GM23338 (cell line): ENCODE results near the gene LLGL1. TPM values are rescaled to one million over a fixed set of nuclear protein-coding genes. Genes with fewer than 3 reads are reported as not detected.

Experiments
- ATAC-seq: fragments of 200-7000 bp; cut with Tn5 transposase; 3 replicates; pipeline ENCODE4 v1.9.1; 2020
- DNase-seq: peaks from one replicate; pipeline ENCODE4 v3.0.0-alpha.2; 2015; ENCODE audit warnings: low spot score
- H2AFZ ChIP-seq: fragments of 200-600 bp; sonication (generic); 2 replicates; pipeline ENCODE4 v1.8.0; 2016; ENCODE audit warnings: antibody characterized with exemption, mild to moderate bottlenecking, moderate library complexity
- H3F3A ChIP-seq: fragments of 200-600 bp; sonication (generic); replicated peaks from 2 replicates; pipeline ENCODE4 v1.8.0; 2017; ENCODE audit warnings: antibody characterized with exemption, mixed run types, low read depth
- H3K27ac ChIP-seq: fragments of 200-600 bp; sonication (generic); 2 replicates; pipeline ENCODE4 v1.6.1; 2016; ENCODE audit warnings: low read depth
- H3K27me3 ChIP-seq: fragments of 200-600 bp; sonication (generic); 2 replicates; pipeline ENCODE4 v1.8.0; 2016; ENCODE audit warnings: mild to moderate bottlenecking, mixed run types, moderate library complexity; ENCODE audit not compliant: insufficient read depth
- H3K36me3 ChIP-seq: fragments of 200-600 bp; sonication (generic); 2 replicates; pipeline ENCODE4 v1.8.0; 2016; ENCODE audit warnings: mild to moderate bottlenecking; ENCODE audit not compliant: insufficient read depth
- H3K4me1 ChIP-seq: fragments of 200-600 bp; sonication (generic); 2 replicates; pipeline ENCODE4 v1.8.0; 2016; ENCODE audit warnings: mild to moderate bottlenecking, moderate library complexity; ENCODE audit not compliant: insufficient read depth
- H3K4me2 ChIP-seq: fragments of 200-600 bp; sonication (generic); 2 replicates; pipeline ENCODE4 v1.7.1; 2017; ENCODE audit warnings: mixed run types
- H3K4me3 ChIP-seq: fragments of 200-600 bp; sonication (generic); 2 replicates; pipeline ENCODE4 v1.6.1; 2016; ENCODE audit warnings: mixed run types
- H3K79me2 ChIP-seq: fragments of 200-600 bp; sonication (generic); replicated peaks from 2 replicates; pipeline ENCODE4 v1.8.0; 2017; ENCODE audit warnings: mild to moderate bottlenecking; ENCODE audit not compliant: insufficient read depth
- H3K9me2 ChIP-seq: fragments of 200-600 bp; sonication (generic); 2 replicates; pipeline ENCODE4 v1.8.0; 2017; ENCODE audit not compliant: insufficient read depth
- H4K20me1 ChIP-seq: fragments of 200-600 bp; sonication (generic); replicated peaks from 2 replicates; pipeline ENCODE4 v1.8.0; 2017; ENCODE audit warnings: mild to moderate bottlenecking; ENCODE audit not compliant: insufficient read depth
- H3K27ac Mint-ChIP-seq: 2 replicates; pipeline ENCODE4 v1.8.0; 2020; ENCODE audit warnings: inconsistent platforms, mild to moderate bottlenecking, moderate library complexity, mixed read lengths
- H3K27me3 Mint-ChIP-seq: 3 replicates; pipeline ENCODE4 v1.8.0; 2022; ENCODE audit warnings: low read depth, mild to moderate bottlenecking, moderate library complexity, mixed read lengths, inconsistent platforms; ENCODE audit not compliant: insufficient read depth, poor library complexity
- H3K36me3 Mint-ChIP-seq: 3 replicates; pipeline ENCODE4 v1.8.0; 2021; ENCODE audit warnings: low read depth, mild to moderate bottlenecking, inconsistent platforms, moderate library complexity, mixed read lengths
- H3K4me1 Mint-ChIP-seq: 3 replicates; pipeline ENCODE4 v1.8.0; 2020; ENCODE audit warnings: mild to moderate bottlenecking, inconsistent platforms, mixed read lengths
- H3K4me3 Mint-ChIP-seq: 3 replicates; pipeline ENCODE4 v1.8.0; 2021; ENCODE audit warnings: moderate library complexity, mild to moderate bottlenecking, inconsistent platforms, mixed read lengths
- H3K9me3 Mint-ChIP-seq: 3 replicates; pipeline ENCODE4 v1.8.0; 2020; ENCODE audit warnings: moderate library complexity, mild to moderate bottlenecking, inconsistent platforms, mixed read lengths
- CREB1 ChIP-seq: fragments of 250-450 bp; sonication (Bioruptor Pico); IDR thresholded peaks from 2 replicates; pipeline ENCODE4 v1.5.0; 2020; ENCODE audit warnings: low read depth, mild to moderate bottlenecking, moderate library complexity
- CTCF ChIP-seq, 2 experiments: fragments of 200-600 bp in 1 of 2; sonication (generic) in 1 of 2; conservative IDR thresholded peaks; 2 replicates each; pipeline versions ENCODE4 v1.5.1 to v1.6.1; 2016 to 2017; ENCODE audit warnings: antibody characterized with exemption in 2 of 2, low read depth in 2 of 2, mild to moderate bottlenecking in 2 of 2, moderate library complexity in 1 of 2
- EZH2 ChIP-seq: fragments of 200-600 bp; sonication (generic); IDR thresholded peaks from one replicate; pipeline ENCODE4 v1.8.0; 2017; ENCODE audit warnings: antibody characterized with exemption, mild to moderate bottlenecking, low read depth; ENCODE audit not compliant: unreplicated experiment
- NANOG ChIP-seq: IDR thresholded peaks from 2 replicates; pipeline ENCODE4 v1.6.1; 2016; ENCODE audit warnings: antibody characterized with exemption, borderline replicate concordance
- POLR2AphosphoS5 ChIP-seq: IDR thresholded peaks from 2 replicates; pipeline ENCODE4 v1.6.1; 2016; ENCODE audit warnings: antibody characterized with exemption, low read depth
- ZNF114 ChIP-seq: fragments of 250-450 bp; sonication (Bioruptor Pico); IDR thresholded peaks from 2 replicates; pipeline ENCODE4 v1.5.0; 2020; ENCODE audit warnings: mild to moderate bottlenecking, moderate library complexity
- ZNF331 ChIP-seq: fragments of 250-450 bp; sonication (Bioruptor Pico); IDR thresholded peaks from 2 replicates; pipeline ENCODE4 v1.5.0; 2020; ENCODE audit warnings: low read depth, mild to moderate bottlenecking, moderate library complexity
- polyA plus RNA-seq: library from polyadenylated mRNA; unstranded; fragments of >200 nt; fragmentation: Nextera tagmentation; extraction: Ambion mirVana; gene quantifications from 2 replicates; pipeline ENCODE4 v1.2.1, GENCODE V29; 2016
- total RNA-seq: library from RNA; depleted of rRNA; stranded (reverse); fragments of >200 nt; shearing (Covaris generic); gene quantifications from 2 replicates; pipeline ENCODE4 v1.2.3, GENCODE V29; 2014
- TF ChIP-seq, protein P1 (sequence below): fragments of 250-450 bp; sonication (Bioruptor Pico); IDR thresholded peaks from 2 replicates; pipeline ENCODE4 v1.5.0; 2020; ENCODE audit warnings: mild to moderate bottlenecking, moderate library complexity

LLGL1 gene
- total and polyA plus RNA-seq, 2 experiments from 2014 or later: 5.9 to 129 TPM

- TF ChIP-seq CREB1 (CRISPR knock-in tag) (no peak), ZNF114 (no peak), NANOG (no peak)
- TF ChIP-seq, protein P1, sequence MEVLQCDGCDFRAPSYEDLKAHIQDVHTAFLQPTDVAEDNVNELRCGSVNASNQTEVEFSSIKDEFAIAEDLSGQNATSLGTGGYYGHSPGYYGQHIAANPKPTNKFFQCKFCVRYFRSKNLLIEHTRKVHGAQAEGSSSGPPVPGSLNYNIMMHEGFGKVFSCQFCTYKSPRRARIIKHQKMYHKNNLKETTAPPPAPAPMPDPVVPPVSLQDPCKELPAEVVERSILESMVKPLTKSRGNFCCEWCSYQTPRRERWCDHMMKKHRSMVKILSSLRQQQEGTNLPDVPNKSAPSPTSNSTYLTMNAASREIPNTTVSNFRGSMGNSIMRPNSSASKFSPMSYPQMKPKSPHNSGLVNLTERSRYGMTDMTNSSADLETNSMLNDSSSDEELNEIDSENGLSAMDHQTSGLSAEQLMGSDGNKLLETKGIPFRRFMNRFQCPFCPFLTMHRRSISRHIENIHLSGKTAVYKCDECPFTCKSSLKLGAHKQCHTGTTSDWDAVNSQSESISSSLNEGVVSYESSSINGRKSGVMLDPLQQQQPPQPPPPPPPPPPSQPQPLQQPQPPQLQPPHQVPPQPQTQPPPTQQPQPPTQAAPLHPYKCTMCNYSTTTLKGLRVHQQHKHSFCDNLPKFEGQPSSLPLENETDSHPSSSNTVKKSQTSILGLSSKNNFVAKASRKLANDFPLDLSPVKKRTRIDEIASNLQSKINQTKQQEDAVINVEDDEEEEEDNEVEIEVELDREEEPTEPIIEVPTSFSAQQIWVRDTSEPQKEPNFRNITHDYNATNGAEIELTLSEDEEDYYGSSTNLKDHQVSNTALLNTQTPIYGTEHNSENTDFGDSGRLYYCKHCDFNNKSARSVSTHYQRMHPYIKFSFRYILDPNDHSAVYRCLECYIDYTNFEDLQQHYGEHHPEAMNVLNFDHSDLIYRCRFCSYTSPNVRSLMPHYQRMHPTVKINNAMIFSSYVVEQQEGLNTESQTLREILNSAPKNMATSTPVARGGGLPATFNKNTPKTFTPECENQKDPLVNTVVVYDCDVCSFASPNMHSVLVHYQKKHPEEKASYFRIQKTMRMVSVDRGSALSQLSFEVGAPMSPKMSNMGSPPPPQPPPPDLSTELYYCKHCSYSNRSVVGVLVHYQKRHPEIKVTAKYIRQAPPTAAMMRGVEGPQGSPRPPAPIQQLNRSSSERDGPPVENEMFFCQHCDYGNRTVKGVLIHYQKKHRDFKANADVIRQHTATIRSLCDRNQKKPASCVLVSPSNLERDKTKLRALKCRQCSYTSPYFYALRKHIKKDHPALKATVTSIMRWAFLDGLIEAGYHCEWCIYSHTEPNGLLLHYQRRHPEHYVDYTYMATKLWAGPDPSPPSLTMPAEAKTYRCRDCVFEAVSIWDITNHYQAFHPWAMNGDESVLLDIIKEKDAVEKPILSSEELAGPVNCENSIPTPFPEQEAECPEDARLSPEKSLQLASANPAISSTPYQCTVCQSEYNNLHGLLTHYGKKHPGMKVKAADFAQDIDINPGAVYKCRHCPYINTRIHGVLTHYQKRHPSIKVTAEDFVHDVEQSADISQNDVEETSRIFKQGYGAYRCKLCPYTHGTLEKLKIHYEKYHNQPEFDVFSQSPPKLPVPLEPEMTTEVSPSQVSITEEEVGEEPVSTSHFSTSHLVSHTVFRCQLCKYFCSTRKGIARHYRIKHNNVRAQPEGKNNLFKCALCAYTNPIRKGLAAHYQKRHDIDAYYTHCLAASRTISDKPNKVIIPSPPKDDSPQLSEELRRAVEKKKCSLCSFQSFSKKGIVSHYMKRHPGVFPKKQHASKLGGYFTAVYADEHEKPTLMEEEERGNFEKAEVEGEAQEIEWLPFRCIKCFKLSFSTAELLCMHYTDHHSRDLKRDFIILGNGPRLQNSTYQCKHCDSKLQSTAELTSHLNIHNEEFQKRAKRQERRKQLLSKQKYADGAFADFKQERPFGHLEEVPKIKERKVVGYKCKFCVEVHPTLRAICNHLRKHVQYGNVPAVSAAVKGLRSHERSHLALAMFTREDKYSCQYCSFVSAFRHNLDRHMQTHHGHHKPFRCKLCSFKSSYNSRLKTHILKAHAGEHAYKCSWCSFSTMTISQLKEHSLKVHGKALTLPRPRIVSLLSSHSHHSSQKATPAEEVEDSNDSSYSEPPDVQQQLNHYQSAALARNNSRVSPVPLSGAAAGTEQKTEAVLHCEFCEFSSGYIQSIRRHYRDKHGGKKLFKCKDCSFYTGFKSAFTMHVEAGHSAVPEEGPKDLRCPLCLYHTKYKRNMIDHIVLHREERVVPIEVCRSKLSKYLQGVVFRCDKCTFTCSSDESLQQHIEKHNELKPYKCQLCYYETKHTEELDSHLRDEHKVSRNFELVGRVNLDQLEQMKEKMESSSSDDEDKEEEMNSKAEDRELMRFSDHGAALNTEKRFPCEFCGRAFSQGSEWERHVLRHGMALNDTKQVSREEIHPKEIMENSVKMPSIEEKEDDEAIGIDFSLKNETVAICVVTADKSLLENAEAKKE (CRISPR knock-in tag): no peak
Observed at GRCh38 chr17:18194394-18194793, 31.0 kb upstream of the LLGL1 start (continued).

DNA sequence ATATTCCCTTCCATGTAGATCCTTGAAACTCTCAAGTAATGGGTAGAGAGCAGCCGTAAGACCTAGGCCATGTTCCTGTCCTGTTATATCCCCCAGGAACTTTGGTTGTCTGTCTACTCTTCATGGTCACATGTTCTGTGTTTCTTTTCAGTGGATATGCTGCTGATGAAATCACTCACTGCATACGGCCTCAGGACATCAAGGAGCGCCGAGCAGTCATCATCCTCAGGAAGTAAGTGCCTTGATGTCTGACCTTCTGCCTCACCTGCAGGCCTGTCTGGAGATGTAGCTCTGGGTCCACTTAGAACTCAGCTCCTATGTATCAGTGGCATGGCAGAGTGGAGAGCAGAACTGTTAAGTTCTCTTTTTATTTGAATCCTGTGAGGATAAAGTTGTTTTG lies 30.6 kb upstream of the LLGL1 start:
- H3K36me3 ChIP-seq: peaks cover 12% of the 10 kb centered on the region
- H3K4me3 Mint-ChIP-seq: no peak overlapping the region
- H3K27me3 ChIP-seq: no peaks in the 10 kb centered on the region
- H3K4me3 ChIP-seq: no peak overlapping the region
- no peaks in the 10 kb centered on the region for H3K9me2 ChIP-seq
- DNase-seq: no peak
- peaks cover 2% of the 10 kb centered on the region for H3K27me3 Mint-ChIP-seq
- no peaks in the 10 kb centered on the region for H3K9me3 Mint-ChIP-seq
- H3K27ac ChIP-seq: 0 out of 2 replicates have a peak overlapping the region, but pooled peaks have one; percentile 26
- H3K36me3 Mint-ChIP-seq: peaks cover 47% of the 10 kb centered on the region
- no peak for ATAC-seq
- H3K79me2 ChIP-seq: peaks cover 100% of the 10 kb centered on the region
- H3K4me2 ChIP-seq: no peak overlapping the region
- H4K20me1 ChIP-seq: peaks cover 64% of the 10 kb centered on the region
- peaks cover 5% of the 10 kb centered on the region; the same call in 1 of the 3 replicates for H3K4me1 Mint-ChIP-seq
- no peak overlapping the region for H3K27ac Mint-ChIP-seq
- no peak overlapping the region for H2AFZ ChIP-seq
- TF ChIP-seq CTCF (conservative IDR thresholded peaks at IDR 0.05; ENCODE audit: low read depth in 2 of 2) (no peak), ZNF331 (CRISPR knock-in tag) (no peak), ZNF114 (no peak), CREB1 (CRISPR knock-in tag) (no peak), POLR2AphosphoS5 (no peak), EZH2 (no peak)
- H3K4me1 ChIP-seq: 0 out of 2 replicates have a peak, but pooled peaks cover 6% of the 10 kb centered on the region
- 0 out of 2 replicates have a peak, but pooled peaks cover 6% of the 10 kb centered on the region for H3F3A ChIP-seq
